ENCODE data around the gene N4BP2L1. TPM values are rescaled to one million over a fixed set of nuclear protein-coding genes. Genes with fewer than 3 reads are reported as not detected.

Gene N4BP2L1
- total and polyA plus RNA-seq, 12 donors, result 6.7 to 23.5 (median 10.6) TPM

DNA sequence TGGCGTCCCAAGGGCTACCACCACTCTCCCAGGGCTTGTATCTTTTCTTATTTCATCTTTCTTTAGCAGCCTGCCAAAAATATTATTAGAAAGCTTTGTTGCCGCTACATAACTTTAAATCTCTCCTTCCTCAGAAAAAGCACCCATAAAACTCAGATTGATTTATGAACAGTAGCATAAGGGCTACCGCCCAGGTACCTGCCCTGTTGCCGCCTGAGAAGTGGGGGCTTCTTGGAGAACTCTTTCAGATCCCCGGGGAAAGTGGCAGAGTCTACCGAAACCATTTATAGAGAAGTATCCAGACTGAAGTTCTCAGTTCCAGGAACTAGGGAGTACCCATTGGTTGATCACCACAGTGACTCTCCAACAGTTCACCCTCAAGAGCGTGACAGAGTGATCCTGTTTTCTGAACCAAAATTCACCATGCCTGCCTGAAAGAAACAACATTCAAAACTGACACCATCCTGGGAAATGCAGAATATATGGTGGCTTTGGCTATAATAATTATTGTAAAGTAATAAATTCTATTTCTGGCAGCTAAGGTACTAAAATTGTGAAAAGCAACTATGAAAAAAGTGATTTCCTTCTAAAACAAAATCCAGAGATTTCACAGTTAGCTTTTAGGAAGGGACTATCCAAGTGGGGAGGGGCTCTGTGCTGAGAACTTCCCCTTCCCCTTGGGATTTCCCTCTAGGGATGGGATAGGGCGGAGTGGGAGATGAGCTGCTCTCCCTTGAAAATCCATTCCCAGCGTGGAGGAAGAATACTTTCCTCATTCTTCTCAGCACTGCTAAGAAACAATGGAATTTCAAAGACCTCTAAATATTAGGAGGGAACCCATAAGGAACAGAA, 877 bp upstream of the N4BP2L1 start:
- WGBS, 4 donors, result 42 to 47% (median 43%) methylated on average over 9 of the region's 9 CpGs
- Histone ChIP-seq H3K4me1 (replicated peaks in 1 of 2) (peaks cover 0 to 21% of the 10 kb centered on the region in 2 donors), H3K9me3 (replicated peaks in 1 of 3) (no peaks in the 10 kb centered on the region), H3K27ac (peak overlapping the region; percentile 58 to 93 (median 81)), H3K27me3 (no peaks in the 10 kb centered on the region), H3K36me3 (replicated peaks in 1 of 2) (no peaks in the 10 kb centered on the region), H3K4me3 (peak overlapping the region in 2 of 4 donors; percentile 87 to 96)
- no peak for TF ChIP-seq POLR2A (IDR thresholded peaks at IDR 0.05)
- TF ChIP-seq, protein P1, sequence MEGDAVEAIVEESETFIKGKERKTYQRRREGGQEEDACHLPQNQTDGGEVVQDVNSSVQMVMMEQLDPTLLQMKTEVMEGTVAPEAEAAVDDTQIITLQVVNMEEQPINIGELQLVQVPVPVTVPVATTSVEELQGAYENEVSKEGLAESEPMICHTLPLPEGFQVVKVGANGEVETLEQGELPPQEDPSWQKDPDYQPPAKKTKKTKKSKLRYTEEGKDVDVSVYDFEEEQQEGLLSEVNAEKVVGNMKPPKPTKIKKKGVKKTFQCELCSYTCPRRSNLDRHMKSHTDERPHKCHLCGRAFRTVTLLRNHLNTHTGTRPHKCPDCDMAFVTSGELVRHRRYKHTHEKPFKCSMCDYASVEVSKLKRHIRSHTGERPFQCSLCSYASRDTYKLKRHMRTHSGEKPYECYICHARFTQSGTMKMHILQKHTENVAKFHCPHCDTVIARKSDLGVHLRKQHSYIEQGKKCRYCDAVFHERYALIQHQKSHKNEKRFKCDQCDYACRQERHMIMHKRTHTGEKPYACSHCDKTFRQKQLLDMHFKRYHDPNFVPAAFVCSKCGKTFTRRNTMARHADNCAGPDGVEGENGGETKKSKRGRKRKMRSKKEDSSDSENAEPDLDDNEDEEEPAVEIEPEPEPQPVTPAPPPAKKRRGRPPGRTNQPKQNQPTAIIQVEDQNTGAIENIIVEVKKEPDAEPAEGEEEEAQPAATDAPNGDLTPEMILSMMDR (IDR thresholded peaks at IDR 0.05), result no peak
- intact Hi-C loops (cut with DNase I), result loop anchor here in 1 of 2 donors (10.0 kb wide), 1 partner anchor 106 kb away; the partner anchor contains the start of gene N4BP2L2
- peak in 3 of 7 donors; percentile 12 to 29 (median 24) for DNase-seq

DNA sequence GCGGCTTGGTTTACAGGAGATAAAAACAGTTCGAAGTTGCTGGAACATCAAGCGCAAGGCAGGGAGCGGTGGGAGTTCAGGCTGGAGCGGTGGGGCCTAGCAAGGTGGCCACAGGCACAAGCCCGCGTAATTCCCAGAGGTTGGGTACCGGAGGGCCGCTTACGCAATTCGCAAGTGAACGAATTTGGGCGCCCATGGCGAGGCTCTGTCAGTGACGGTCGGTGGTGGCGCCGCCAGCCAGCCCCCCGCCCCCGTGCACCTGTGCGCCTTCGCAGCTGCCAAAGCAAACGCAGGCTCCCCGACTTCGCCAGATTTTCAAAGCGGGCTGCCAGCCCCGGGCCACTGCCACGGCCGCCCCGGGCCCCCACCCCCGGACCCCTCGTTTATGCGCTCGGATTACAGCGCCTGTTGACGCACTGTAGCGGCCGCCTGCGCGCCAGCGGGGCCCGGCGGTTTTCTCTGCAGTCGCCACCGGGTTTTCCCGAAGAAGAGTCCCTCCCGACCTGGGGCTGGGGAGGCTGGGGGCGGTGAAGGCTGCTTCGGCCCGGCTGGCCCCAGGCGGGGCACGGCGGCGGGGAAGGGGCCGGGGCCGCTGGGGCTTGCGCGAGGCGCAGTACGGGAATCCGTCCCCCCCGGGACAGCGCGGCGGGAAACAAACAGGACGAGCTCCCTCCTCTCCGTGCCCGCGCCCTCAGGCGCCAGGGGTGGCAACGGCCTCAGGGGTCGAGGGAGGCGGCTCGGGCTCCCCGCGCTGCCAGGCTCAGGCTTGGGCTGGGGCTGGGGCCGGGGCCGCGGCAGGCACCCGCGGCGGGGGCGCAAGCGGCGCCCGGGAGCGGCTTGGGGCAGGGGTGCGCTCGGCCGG, 709 bp downstream of the N4BP2L1 start:
- WGBS, 4 donors, result 1 to 13% (median 4%) methylated on average over 5 to 90 of the region's 90 CpGs
- peak overlapping the region; percentile 58 to 93 (median 81) for H3K27ac ChIP-seq
- intact Hi-C loops (cut with DNase I), result loop anchor here in 1 of 2 donors (10.0 kb wide), 1 partner anchor 108 kb away; the partner anchor contains the start of gene N4BP2L2
- H3K4me1 ChIP-seq (replicated peaks in 1 of 2), result peaks cover 0 to 21% of the 10 kb centered on the region in 2 donors
- no peaks in the 10 kb centered on the region for H3K9me3 ChIP-seq (replicated peaks in 1 of 3)
- TF ChIP-seq, protein P1 (IDR thresholded peaks at IDR 0.05), result no peak
- TF ChIP-seq POLR2A (IDR thresholded peaks at IDR 0.05), result peak in 1 of 2 donors; percentile 6
- H3K36me3 ChIP-seq (replicated peaks in 1 of 2), result no peaks in the 10 kb centered on the region
- peak; percentile 45 to 76 (median 63) for DNase-seq
- H3K4me3 ChIP-seq, result peak overlapping the region; percentile 26 to 96 (median 77)
- H3K27me3 ChIP-seq, result no peaks in the 10 kb centered on the region

DNA sequence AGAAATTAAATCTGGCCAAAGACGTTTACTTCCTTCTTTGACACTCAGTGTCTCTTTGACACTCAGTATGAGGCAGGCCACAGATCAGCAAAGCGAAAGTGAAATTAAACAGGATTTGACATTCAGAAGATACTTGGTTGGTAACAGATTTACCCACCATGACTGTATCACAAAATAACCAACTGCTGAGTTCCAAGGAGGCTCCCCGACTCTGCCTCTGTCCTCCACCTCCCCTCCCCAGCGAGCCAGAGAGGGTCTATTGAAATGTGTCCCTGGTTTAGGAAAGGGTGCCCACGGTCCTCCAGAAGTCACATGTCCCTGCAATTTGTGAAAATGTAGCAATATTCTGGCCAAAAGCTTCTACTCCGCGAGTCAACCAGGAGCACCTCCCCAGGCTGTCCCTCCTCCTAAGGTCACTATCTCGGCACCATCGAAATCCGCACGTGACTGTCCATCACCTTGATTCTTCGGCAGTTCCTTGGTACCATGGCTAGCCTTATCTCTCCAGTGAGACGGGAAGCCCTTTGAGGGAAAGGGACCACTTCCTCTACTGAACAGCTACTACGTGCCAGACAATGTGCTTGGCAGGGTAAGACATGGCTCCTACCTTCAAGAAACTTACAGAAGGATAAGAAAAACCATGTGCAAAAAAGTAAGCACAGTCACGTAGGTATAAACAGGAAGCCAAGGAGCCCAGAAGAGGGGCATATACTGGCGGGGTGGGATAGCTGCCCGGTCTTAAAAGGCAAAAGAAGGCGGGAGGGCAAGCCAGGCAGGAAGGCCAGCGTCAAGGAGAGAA, 1.5 kb downstream of the N4BP2L1 start:
- H3K27me3 ChIP-seq, result no peaks in the 10 kb centered on the region
- peak overlapping the region in 3 of 4 donors; percentile 26 to 96 (median 87) for H3K4me3 ChIP-seq
- no peaks in the 10 kb centered on the region for H3K36me3 ChIP-seq (replicated peaks in 1 of 2)
- peak overlapping the region in 4 of 5 donors; percentile 61 to 93 (median 84) for H3K27ac ChIP-seq
- DNase-seq, result peak in 5 of 7 donors; percentile 18 to 38 (median 20)
- peaks cover 0 to 21% of the 10 kb centered on the region in 2 donors for H3K4me1 ChIP-seq (replicated peaks in 1 of 2)
- no peaks in the 10 kb centered on the region for H3K9me3 ChIP-seq (replicated peaks in 1 of 3)
- TF ChIP-seq POLR2A (IDR thresholded peaks at IDR 0.05), result no peak
- TF ChIP-seq, protein P1 (IDR thresholded peaks at IDR 0.05), result no peak
- WGBS, 4 donors, result 34 to 47% (median 43%) methylated on average over 19 of the region's 19 CpGs
- intact Hi-C loops (cut with DNase I), result loop anchor here in 1 of 2 donors (10.0 kb wide), 1 partner anchor 108 kb away; the partner anchor contains the start of gene N4BP2L2

Measured in adrenal gland (tissue), 12 donors.